Right atrium auricular region (tissue), 2 donors: ENCODE data around the gene HMCN1. TPM values are rescaled to one million over a fixed set of nuclear protein-coding genes. Genes with fewer than 3 reads are reported as not detected.

Experiments used
- DNase-seq: peaks from one replicate; pipeline ENCODE4 v3.0.0-alpha.2; 2019; ENCODE audit warnings: low spot score
- H3K27ac ChIP-seq, 2 donors: fragments of 200-600 bp; sonication (generic); 1 replicate in 1 of 2; 2 replicates in 1 of 2; pipeline ENCODE4 v1.5.1; 2016 to 2019
- H3K27me3 ChIP-seq, 2 donors: fragments of 200-600 bp; sonication (generic); one replicate each; pipeline versions ENCODE4 v1.5.1 to v1.6.0; 2017 to 2019
- H3K36me3 ChIP-seq: fragments of 200-600 bp; sonication (generic); one replicate; pipeline ENCODE4 v1.5.1; 2016
- H3K4me1 ChIP-seq, 2 donors: fragments of 200-600 bp; sonication (generic); one replicate each; pipeline versions ENCODE4 v1.5.1 to v1.6.0; 2017 to 2019
- H3K4me3 ChIP-seq, 2 donors: fragments of 200-600 bp; sonication (generic); 1 replicate in 1 of 2; 2 replicates in 1 of 2; pipeline ENCODE4 v1.5.1; 2017 to 2019; ENCODE audit warnings: mild to moderate bottlenecking in 1 of 2, moderate library complexity in 1 of 2
- H3K9me3 ChIP-seq, 2 donors: fragments of 200-600 bp; sonication (generic); one replicate each; pipeline ENCODE4 v1.5.1; 2019
- CTCF ChIP-seq, 2 donors: fragments of 200-600 bp; sonication (generic); IDR thresholded peaks; one replicate each; pipeline ENCODE4 v1.5.1; 2019; ENCODE audit warnings: antibody characterized with exemption in 2 of 2
- total RNA-seq, 2 donors: library from RNA; depleted of rRNA; stranded (reverse); fragments of >200 nt; gene quantifications; one replicate each; pipeline ENCODE4 v1.1.0, GENCODE V29; 2016

Gene HMCN1
- total RNA-seq, 2 donors from 2014 or later: 14.8 to 20.2 TPM

DNA sequence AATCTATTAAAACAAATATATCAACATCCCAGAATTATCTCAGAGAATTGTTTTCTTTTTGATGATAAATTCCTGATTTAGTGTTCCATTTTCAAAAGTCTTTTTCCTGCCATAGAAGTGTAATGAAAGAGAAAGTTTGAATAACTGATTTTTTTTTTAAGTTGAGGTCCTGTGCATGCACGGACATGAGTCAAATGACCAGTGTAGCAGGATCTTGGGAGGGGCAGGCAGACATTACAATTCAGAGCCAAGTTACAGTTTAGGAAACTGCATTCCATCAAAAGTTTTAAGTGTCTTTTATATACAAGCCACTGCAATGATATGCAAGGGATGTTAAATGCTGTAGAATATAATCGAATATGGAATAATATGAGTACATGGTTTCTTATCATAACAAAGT is 227.5 kb downstream of the HMCN1 start:
- Histone ChIP-seq H3K4me3 (no peak overlapping the region), H3K27me3 (no peaks in the 10 kb centered on the region), H3K36me3 (no peaks in the 10 kb centered on the region), H3K27ac (no peak overlapping the region), H3K4me1 (peaks cover 0 to 44% of the 10 kb centered on the region in 2 donors), H3K9me3 (no peaks in the 10 kb centered on the region)
- DNase-seq: no peak
- TF ChIP-seq CTCF (IDR thresholded peaks at IDR 0.05): no peak

- TF ChIP-seq CTCF (IDR thresholded peaks at IDR 0.05): no peak
- Histone ChIP-seq H3K27ac (no peak overlapping the region), H3K4me3 (no peak overlapping the region), H3K36me3 (no peaks in the 10 kb centered on the region), H3K9me3 (no peaks in the 10 kb centered on the region), H3K27me3 (no peaks in the 10 kb centered on the region), H3K4me1 (peaks cover 0 to 50% of the 10 kb centered on the region in 2 donors)
- DNase-seq: no peak
Observed at GRCh38 chr1:185964946-185965345, 230.8 kb downstream of the HMCN1 start.

- H3K27me3 ChIP-seq: no peaks in the 10 kb centered on the region
Observed at GRCh38 chr1:185965870-185966269, 231.7 kb downstream of the HMCN1 start.

GRCh38 chr1:185966471-185966870 is 232.3 kb downstream of the HMCN1 start:
- peak overlapping the region in 1 of 2 donors; percentile 2 for H3K4me3 ChIP-seq
- peaks cover 0 to 36% of the 10 kb centered on the region in 2 donors for H3K4me1 ChIP-seq
- DNase-seq: no peak

More at GRCh38 chr1:185965870-185966269, 231.7 kb downstream of the HMCN1 start:
- Histone ChIP-seq H3K36me3 (no peaks in the 10 kb centered on the region), H3K4me3 (peak overlapping the region in 1 of 2 donors; percentile 2), H3K27ac (peak overlapping the region; percentile 18 to 46), H3K9me3 (no peaks in the 10 kb centered on the region), H3K4me1 (peaks cover 0 to 42% of the 10 kb centered on the region in 2 donors)
- no peak for TF ChIP-seq CTCF (IDR thresholded peaks at IDR 0.05)
- DNase-seq: no peak

DNA sequence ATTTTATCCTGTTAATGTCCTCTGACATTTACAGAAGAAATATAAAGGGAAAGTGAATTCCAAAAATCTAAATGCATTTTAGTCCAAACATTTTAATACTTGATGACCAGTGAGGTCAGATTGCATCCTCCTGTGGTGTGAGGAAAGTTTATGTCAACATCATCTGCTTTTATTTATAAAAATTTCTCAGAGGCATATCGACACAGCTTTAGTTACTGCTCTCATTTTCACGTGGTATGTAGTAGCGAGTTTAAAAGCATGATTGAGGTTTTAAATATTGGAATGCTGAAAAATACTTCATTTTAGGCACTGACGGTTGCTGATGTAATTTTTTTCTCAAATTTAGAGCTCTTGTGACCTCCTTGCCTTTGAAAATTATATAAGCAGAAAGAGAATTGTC is 234.8 kb downstream of the HMCN1 start:
- Histone ChIP-seq H3K27me3 (no peaks in the 10 kb centered on the region), H3K27ac (peak overlapping the region; percentile 17 to 36), H3K4me1 (peaks cover 0 to 27% of the 10 kb centered on the region in 2 donors), H3K4me3 (no peak overlapping the region), H3K36me3 (no peaks in the 10 kb centered on the region), H3K9me3 (no peaks in the 10 kb centered on the region)
- no peak for DNase-seq
- TF ChIP-seq CTCF (IDR thresholded peaks at IDR 0.05): no peak

More at GRCh38 chr1:185966471-185966870, 232.3 kb downstream of the HMCN1 start:
- Histone ChIP-seq H3K36me3 (no peaks in the 10 kb centered on the region), H3K27ac (peak overlapping the region; percentile 18 to 46), H3K27me3 (no peaks in the 10 kb centered on the region), H3K9me3 (no peaks in the 10 kb centered on the region)
- no peak for TF ChIP-seq CTCF (IDR thresholded peaks at IDR 0.05)

DNA sequence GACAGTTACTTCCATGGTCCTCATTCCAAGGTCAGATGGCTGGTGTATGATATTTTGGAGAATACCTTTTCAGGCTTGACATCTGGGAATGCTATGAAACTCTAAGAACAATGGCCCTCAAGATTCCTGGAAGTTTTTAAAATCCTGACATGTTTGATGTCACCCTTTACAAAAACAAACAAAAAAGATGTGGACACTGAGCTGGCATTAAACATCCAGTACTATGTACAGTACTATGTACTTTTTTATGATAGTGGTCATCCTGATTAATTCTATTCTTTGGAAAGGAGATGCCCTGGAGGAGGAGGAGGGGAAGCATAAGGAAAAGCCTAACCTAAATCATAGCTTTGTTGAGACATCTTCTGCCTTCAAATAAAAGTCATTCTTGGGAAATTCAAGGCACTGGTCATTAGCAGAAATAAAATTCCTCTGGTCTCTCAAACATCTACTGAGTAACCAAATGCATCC is 235.4 kb downstream of the HMCN1 start:
- no peak for DNase-seq
- Histone ChIP-seq H3K36me3 (no peaks in the 10 kb centered on the region), H3K4me1 (peaks cover 0 to 24% of the 10 kb centered on the region in 2 donors), H3K4me3 (no peak overlapping the region), H3K27me3 (no peaks in the 10 kb centered on the region), H3K9me3 (no peaks in the 10 kb centered on the region), H3K27ac (peak overlapping the region in 1 of 2 donors; percentile 36)
- no peak for TF ChIP-seq CTCF (IDR thresholded peaks at IDR 0.05)
